Measurements from ENCODE around the gene UNC5CL.

- TF ChIP-seq, protein P1, sequence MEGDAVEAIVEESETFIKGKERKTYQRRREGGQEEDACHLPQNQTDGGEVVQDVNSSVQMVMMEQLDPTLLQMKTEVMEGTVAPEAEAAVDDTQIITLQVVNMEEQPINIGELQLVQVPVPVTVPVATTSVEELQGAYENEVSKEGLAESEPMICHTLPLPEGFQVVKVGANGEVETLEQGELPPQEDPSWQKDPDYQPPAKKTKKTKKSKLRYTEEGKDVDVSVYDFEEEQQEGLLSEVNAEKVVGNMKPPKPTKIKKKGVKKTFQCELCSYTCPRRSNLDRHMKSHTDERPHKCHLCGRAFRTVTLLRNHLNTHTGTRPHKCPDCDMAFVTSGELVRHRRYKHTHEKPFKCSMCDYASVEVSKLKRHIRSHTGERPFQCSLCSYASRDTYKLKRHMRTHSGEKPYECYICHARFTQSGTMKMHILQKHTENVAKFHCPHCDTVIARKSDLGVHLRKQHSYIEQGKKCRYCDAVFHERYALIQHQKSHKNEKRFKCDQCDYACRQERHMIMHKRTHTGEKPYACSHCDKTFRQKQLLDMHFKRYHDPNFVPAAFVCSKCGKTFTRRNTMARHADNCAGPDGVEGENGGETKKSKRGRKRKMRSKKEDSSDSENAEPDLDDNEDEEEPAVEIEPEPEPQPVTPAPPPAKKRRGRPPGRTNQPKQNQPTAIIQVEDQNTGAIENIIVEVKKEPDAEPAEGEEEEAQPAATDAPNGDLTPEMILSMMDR (IDR thresholded peaks at IDR 0.05; ENCODE audit: insufficient read depth, low read length) = no peak
- no peak for TF ChIP-seq SPI1 (IDR thresholded peaks at IDR 0.05; ENCODE audit: borderline replicate concordance, low read depth)
- TF ChIP-seq GABPA (IDR thresholded peaks at IDR 0.05; ENCODE audit: low read depth) = no peak
Observed at GRCh38 chr6:41078101-41078500, 39.1 kb upstream of the UNC5CL start.
